GM12878 (cell line): ENCODE measurements around the gene LCE2A. TPM values are rescaled to one million over a fixed set of nuclear protein-coding genes. Genes with fewer than 3 reads are reported as not detected.

ENCODE experiments used
- ATAC-seq: fragments of 200-7000 bp; cut with Tn5 transposase; 3 replicates; pipeline ENCODE4 v1.9.1; 2020; ENCODE audit warnings: mild to moderate bottlenecking, moderate library complexity
- BruUV-seq: library from RNA; stranded (reverse); fragments of 400-500 nt; replicated peaks from 2 replicates; lab custom pipeline; 2021; lab: Mats Ljungman, UMichigan
- CTCF ChIA-PET: fragments of 300-600 bp; sonication (Branson Sonifier 250); formaldehyde crosslinking; extraction: SDS; loops from one replicate; lab custom pipeline; 2021; ENCODE audit warnings: inconsistent platforms; lab: Yijun Ruan, JAX
- POLR2A ChIA-PET: fragments of 350-600 bp; formaldehyde crosslinking; extraction: SDS; loops from one replicate; lab custom pipeline; 2021; ENCODE audit warnings: inconsistent platforms; lab: Charles Lee
- RAD21 ChIA-PET: fragments of 300-600 bp; sonication (Branson Sonifier 250); formaldehyde crosslinking; loops from one replicate; lab custom pipeline; 2023; ENCODE audit warnings: antibody characterized with exemption; ENCODE audit not compliant: unreplicated experiment; lab: Charles Lee
- SMC1A ChIA-PET: fragments of 300-600 bp; sonication (Branson Sonifier 250); formaldehyde crosslinking; loops from one replicate; lab custom pipeline; 2023; ENCODE audit not compliant: unreplicated experiment, uncharacterized antibody; lab: Charles Lee
- DNase-seq: peaks from one replicate; pipeline ENCODE4 v3.0.0-alpha.2; 2011; ENCODE audit warnings: low read depth, low spot score
- FAIRE-seq: peaks from 3 replicates; lab custom pipeline; 2011; peaks lifted over from hg19 to GRCh38; lab: Jason Lieb, UNC
- H2AFZ ChIP-seq: 2 replicates; pipeline ENCODE4 v1.6.0; 2011; ENCODE audit warnings: low read depth, low read length, control low read depth; ENCODE audit not compliant: control insufficient read depth
- H3K27ac ChIP-seq: 2 replicates; pipeline ENCODE4 v1.5.1; 2011; ENCODE audit warnings: control low read depth; ENCODE audit not compliant: control insufficient read depth, insufficient read depth
- H3K27me3 ChIP-seq, 2 experiments: replicated peaks in 1 of 2; 2 replicates each; pipeline versions ENCODE4 v1.6.0 to v1.6.1; 2011; ENCODE audit warnings: low read length in 1 of 2; ENCODE audit not compliant: control insufficient read depth in 2 of 2, insufficient read depth in 2 of 2
- H3K36me3 ChIP-seq, 2 experiments: 2 replicates each; pipeline ENCODE4 v1.5.1; 2011; ENCODE audit warnings: low read length in 1 of 2; ENCODE audit not compliant: control insufficient read depth in 2 of 2, insufficient read depth in 2 of 2
- H3K4me1 ChIP-seq: 2 replicates; pipeline ENCODE4 v1.6.1; 2011; ENCODE audit warnings: mild to moderate bottlenecking, low read length, moderate library complexity, mixed read lengths; ENCODE audit not compliant: control insufficient read depth, insufficient read depth
- H3K4me2 ChIP-seq: 2 replicates; pipeline ENCODE4 v1.6.0; 2011; ENCODE audit warnings: control low read depth; ENCODE audit not compliant: control insufficient read depth, insufficient read depth
- H3K4me3 ChIP-seq: fragments of 200-600 bp; sonication (generic); 2 replicates; pipeline ENCODE4 v1.5.1; 2016
- H3K79me2 ChIP-seq: 2 replicates; pipeline ENCODE4 v1.6.0; 2011; ENCODE audit warnings: low read length; ENCODE audit not compliant: control insufficient read depth, insufficient read depth
- H3K9ac ChIP-seq: 2 replicates; pipeline ENCODE4 v1.8.0; 2011; ENCODE audit warnings: low read length, control low read depth, mixed read lengths; ENCODE audit not compliant: control insufficient read depth, insufficient read depth
- H3K9me3 ChIP-seq: replicated peaks from 3 replicates; pipeline ENCODE4 v1.5.1; 2011; ENCODE audit warnings: mild to moderate bottlenecking, low read length; ENCODE audit not compliant: control insufficient read depth, insufficient read depth
- H4K20me1 ChIP-seq: 2 replicates; pipeline ENCODE4 v1.6.0; 2011; ENCODE audit not compliant: control insufficient read depth, insufficient read depth
- SIN3A ChIP-seq: IDR thresholded peaks from 2 replicates; pipeline ENCODE4 v1.6.1; 2012; ENCODE audit warnings: low read depth, low read length, improper control_type of control experiment
- ZNF217 ChIP-seq: fragments of 450-650 bp; IDR thresholded peaks from 2 replicates; pipeline ENCODE4 v1.6.1; 2017; ENCODE audit warnings: antibody characterized with exemption, mild to moderate bottlenecking
- WGBS: methylation state at CpG from one replicate; pipeline ENCODE4 v1.1.6; 2016; ENCODE audit warnings: low lambda C conversion rate; ENCODE audit not compliant: insufficient replicate concordance, insufficient coverage; ENCODE audit errors: missing lambda C conversion rate; 5-methylcytosine and 5-hydroxymethylcytosine counted together
- in situ Hi-C: fragments of 300-500 bp; cut with MboI; formaldehyde crosslinking; loops from 9 replicates; pipeline ENCODE4 v1.14.3; 2018; ENCODE audit warnings: mixed read lengths
- intact Hi-C: fragments of 100-400 bp; cut with micrococcal nuclease; formaldehyde crosslinking; loops from one replicate; pipeline ENCODE4 v1.14.2; 2022; ENCODE audit not compliant: unreplicated experiment
- polyA plus RNA-seq, 11 experiments: library from polyadenylated mRNA; depleted of rRNA in 4 of 11; unstranded in 6 of 11; stranded (reverse) in 5 of 11; fragments of >200 nt; fragmentation: Nextera tagmentation in 4 of 11; fragmentation: Illumina TruSeq in 1 of 11; extraction: Ambion mirVana in 4 of 11; extraction: Trizol in 1 of 11; gene quantifications; 1 replicate in 1 of 11; 2 replicates in 10 of 11; pipeline versions ENCODE4 v1.2.1 to v1.2.3, GENCODE V29; 2011 to 2016; ENCODE audit warnings: inconsistent platforms in 2 of 11, missing spikeins in 2 of 11, low read depth in 1 of 11
- total RNA-seq, 4 experiments: library from RNA; depleted of rRNA in 3 of 4; stranded (reverse); fragments of >200 nt in 3 of 4; fragmentation: Illumina TruSeq in 1 of 4; extraction: Trizol in 1 of 4; gene quantifications; 2 replicates each; pipeline versions ENCODE4 v1.2.1 to v1.2.3, GENCODE V29; 2013 to 2021
- TF ChIP-seq, protein P1 (sequence below): fragments of 450-650 bp; conservative IDR thresholded peaks from 2 replicates; pipeline ENCODE4 v1.6.1; 2017; ENCODE audit warnings: mild to moderate bottlenecking, moderate library complexity

The LCE2A gene
- total and polyA plus RNA-seq, 10 of the 15 experiments (the other 5 are each of a cell fraction or from before 2014, with no cell fraction given), result not detected

GRCh38 chr1:152741656-152742055, 43.5 kb downstream of the LCE2A start:
- intact Hi-C loops (no loop called here), in situ Hi-C loops (no loop called here)
- ChIA-PET POLR2A (no interaction called here), SMC1A (no interaction called here), RAD21 (no interaction called here), CTCF (interaction anchor here (1.3 kb wide), 1 partner anchor 24 kb away, joined by 3 read pairs; no protein-coding TSS in a partner anchor)
- no peak for TF ChIP-seq ZNF217
- TF ChIP-seq, protein P1, sequence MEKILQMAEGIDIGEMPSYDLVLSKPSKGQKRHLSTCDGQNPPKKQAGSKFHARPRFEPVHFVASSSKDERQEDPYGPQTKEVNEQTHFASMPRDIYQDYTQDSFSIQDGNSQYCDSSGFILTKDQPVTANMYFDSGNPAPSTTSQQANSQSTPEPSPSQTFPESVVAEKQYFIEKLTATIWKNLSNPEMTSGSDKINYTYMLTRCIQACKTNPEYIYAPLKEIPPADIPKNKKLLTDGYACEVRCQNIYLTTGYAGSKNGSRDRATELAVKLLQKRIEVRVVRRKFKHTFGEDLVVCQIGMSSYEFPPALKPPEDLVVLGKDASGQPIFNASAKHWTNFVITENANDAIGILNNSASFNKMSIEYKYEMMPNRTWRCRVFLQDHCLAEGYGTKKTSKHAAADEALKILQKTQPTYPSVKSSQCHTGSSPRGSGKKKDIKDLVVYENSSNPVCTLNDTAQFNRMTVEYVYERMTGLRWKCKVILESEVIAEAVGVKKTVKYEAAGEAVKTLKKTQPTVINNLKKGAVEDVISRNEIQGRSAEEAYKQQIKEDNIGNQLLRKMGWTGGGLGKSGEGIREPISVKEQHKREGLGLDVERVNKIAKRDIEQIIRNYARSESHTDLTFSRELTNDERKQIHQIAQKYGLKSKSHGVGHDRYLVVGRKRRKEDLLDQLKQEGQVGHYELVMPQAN, result no peak
- H3K9me3 ChIP-seq, result no peaks in the 10 kb centered on the region
- no peaks in the 10 kb centered on the region for H4K20me1 ChIP-seq
- no peak for DNase-seq
- no peak overlapping the region for H3K4me3 ChIP-seq
- H3K27ac ChIP-seq, result no peak overlapping the region
- no TSS peak for BruUV-seq
- no peaks in the 10 kb centered on the region for H3K36me3 ChIP-seq
- no peak overlapping the region for H3K4me2 ChIP-seq
- ATAC-seq, result no peak
- FAIRE-seq, result no peak
- no peaks in the 10 kb centered on the region for H3K4me1 ChIP-seq
- H2AFZ ChIP-seq, result no peak overlapping the region
- no peak overlapping the region for H3K9ac ChIP-seq
- no peaks in the 10 kb centered on the region for H3K79me2 ChIP-seq
- H3K27me3 ChIP-seq, result no peaks in the 10 kb centered on the region; a peak in 1 of 4 replicates

DNA sequence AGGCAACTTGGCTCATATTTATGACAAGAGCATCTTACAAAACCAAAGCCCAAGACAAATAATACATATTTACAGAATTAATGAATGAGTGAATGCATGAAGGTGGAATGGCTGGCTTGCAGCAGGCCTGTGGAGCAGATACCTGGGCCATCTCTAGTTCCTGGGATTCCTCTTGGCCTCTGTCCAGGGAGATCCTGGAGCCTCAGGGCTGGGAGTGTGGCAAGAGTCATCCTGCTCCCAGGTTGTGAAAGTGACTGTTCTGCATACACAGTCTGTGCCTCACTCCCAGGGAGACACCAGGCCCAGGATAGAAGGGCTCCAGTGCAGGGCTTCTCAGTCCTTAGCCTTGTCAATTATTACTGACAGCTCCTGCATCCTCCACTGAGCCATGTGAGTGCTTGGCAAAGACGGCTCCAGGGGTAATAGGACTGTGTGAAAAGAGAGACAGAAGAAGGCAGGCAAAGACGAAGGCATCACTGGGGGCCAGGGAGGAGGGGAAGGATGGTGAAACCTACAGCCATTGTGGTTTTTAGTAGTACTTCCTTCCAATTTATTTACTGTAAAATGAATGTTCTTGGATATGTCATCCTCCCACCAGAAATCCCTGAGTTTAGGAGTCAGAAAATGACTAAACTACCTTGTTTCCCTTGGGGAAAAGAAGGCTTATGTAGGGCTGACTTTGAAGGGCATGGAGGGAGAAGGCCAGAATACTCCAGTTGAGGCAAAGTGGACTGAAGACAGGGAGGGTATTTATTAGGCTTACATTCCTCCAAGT, 45.4 kb downstream of the LCE2A start:
- SMC1A ChIA-PET, result no interaction called here
- FAIRE-seq, result no peak
- Histone ChIP-seq H4K20me1 (no peaks in the 10 kb centered on the region), H3K9me3 (no peaks in the 10 kb centered on the region), H3K4me3 (no peak overlapping the region), H3K9ac (no peak overlapping the region), H3K27me3 (no peaks in the 10 kb centered on the region; a peak in 1 of 4 replicates), H2AFZ (no peak overlapping the region), H3K4me1 (no peaks in the 10 kb centered on the region), H3K27ac (no peak overlapping the region), H3K36me3 (no peaks in the 10 kb centered on the region), H3K79me2 (no peaks in the 10 kb centered on the region), H3K4me2 (no peak overlapping the region)
- DNase-seq, result no peak
- in situ Hi-C loops (no loop called here), intact Hi-C loops (no loop called here)
- 14% methylated on average over 2 of the region's 2 CpGs for WGBS
- no TSS peak for BruUV-seq
- no peak for ATAC-seq
- RAD21 ChIA-PET, result no interaction called here
- POLR2A ChIA-PET, result no interaction called here
- CTCF ChIA-PET, result no interaction called here
- TF ChIP-seq SIN3A, result no peak
